ENCODE measurements around the gene ALK. TPM values are rescaled to one million over a fixed set of nuclear protein-coding genes. Genes with fewer than 3 reads are reported as not detected.

The ALK gene
- total and polyA plus RNA-seq, 10 of the 15 experiments (the other 5 are each of a cell fraction or from before 2014, with no cell fraction given), result 0.11 TPM; not detected in 9

DNA sequence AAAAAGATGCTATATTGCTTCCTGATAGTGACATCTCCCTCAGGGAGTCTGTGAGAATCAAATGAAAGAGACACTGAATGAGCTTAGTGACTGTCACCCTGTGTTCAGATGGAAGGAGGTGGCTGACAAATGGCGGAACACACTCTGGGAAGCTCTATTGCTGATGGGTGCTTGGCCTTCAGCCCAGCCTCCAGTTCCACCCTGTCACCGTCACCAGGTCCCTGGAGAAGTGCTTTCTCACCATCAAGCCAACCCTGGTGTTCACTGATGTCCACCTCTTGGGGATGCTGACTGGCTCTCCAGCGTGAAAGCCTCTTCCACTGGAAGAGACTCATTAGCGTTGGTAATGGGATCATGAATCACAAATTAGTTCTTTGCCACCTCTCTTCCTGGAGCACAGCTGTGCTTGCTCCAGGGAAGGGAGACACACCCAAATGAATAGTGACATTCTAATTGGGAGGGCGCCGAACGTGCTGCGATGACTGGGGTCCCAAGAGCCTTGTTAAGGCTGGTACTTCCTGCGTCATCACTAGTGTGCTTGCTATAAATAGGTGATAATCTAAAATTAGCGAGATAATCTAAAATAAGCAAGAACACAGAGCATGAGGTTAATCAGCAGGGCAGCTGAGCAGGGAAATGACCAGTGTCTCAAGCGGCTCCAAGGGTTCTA is 652.2 kb downstream of the ALK start:
- TF ChIP-seq MYB (IDR thresholded peaks at IDR 0.05; ENCODE audit: borderline replicate concordance, low read depth, low read length), result no peak
- no peak for TF ChIP-seq BMI1 (IDR thresholded peaks at IDR 0.05; ENCODE audit: borderline replicate concordance)
- TF ChIP-seq HCFC1 (IDR thresholded peaks at IDR 0.05; ENCODE audit: low read length), result no peak
- TF ChIP-seq CUX1 (IDR thresholded peaks at IDR 0.05; ENCODE audit: insufficient replicate concordance, low read depth, low read length), result no peak
- no peak for TF ChIP-seq CBFB (IDR thresholded peaks at IDR 0.05; ENCODE audit: low read depth)
- H3K4me1 ChIP-seq (ENCODE audit: control insufficient read depth, insufficient read depth, low read length), result no peaks in the 10 kb centered on the region
- in situ Hi-C loops (cut with MboI) (no loop called here), intact Hi-C loops (cut with micrococcal nuclease; ENCODE audit: unreplicated experiment) (no loop called here)
- no peaks in the 10 kb centered on the region for H3K79me2 ChIP-seq (ENCODE audit: control insufficient read depth, insufficient read depth, low read length)
- H3K27ac ChIP-seq (ENCODE audit: control insufficient read depth, insufficient read depth), result no peak overlapping the region
- FAIRE-seq (no peak), DNase-seq (ENCODE audit: low read depth, low spot score) (no peak), ATAC-seq (no peak)
- H4K20me1 ChIP-seq (ENCODE audit: control insufficient read depth, insufficient read depth), result no peaks in the 10 kb centered on the region
- no peak overlapping the region for H3K4me3 ChIP-seq
- RAD21 ChIA-PET (ENCODE audit: unreplicated experiment), result no interaction called here
- no peak overlapping the region for H3K9ac ChIP-seq (ENCODE audit: control insufficient read depth, insufficient read depth, low read length)
- H3K9me3 ChIP-seq (replicated peaks; ENCODE audit: control insufficient read depth, insufficient read depth, low read length), result no peaks in the 10 kb centered on the region
- peaks cover 0 to 3% of the 10 kb centered on the region in 2 experiments; a peak in 2 of 4 replicates for H3K27me3 ChIP-seq (replicated peaks in 1 of 2; ENCODE audit: control insufficient read depth in 2 of 2, insufficient read depth in 2 of 2, low read length in 1 of 2)
- SMC1A ChIA-PET (ENCODE audit: uncharacterized antibody, unreplicated experiment), result no interaction called here
- H3K36me3 ChIP-seq (ENCODE audit: control insufficient read depth in 2 of 2, insufficient read depth in 2 of 2, low read length in 1 of 2), result no peaks in the 10 kb centered on the region
- BruUV-seq (replicated peaks), result no TSS peak
- no peak overlapping the region for H3K4me2 ChIP-seq (ENCODE audit: control insufficient read depth, insufficient read depth)
- POLR2A ChIA-PET, result no interaction called here
- WGBS (ENCODE audit: insufficient coverage, insufficient replicate concordance, low lambda C conversion rate, missing lambda C conversion rate), result 37% methylated on average over 11 of the region's 11 CpGs
- CTCF ChIA-PET, result no interaction called here
- no peak overlapping the region for H2AFZ ChIP-seq (ENCODE audit: control insufficient read depth, low read depth, low read length)

Measured in GM12878 (cell line).